ENCODE measurements around the gene DPYSL4. TPM values are rescaled to one million over a fixed set of nuclear protein-coding genes. Genes with fewer than 3 reads are reported as not detected.

DPYSL4 gene
- total RNA-seq (2022) (0.17 TPM in 1 of 2 replicates, not detected in the other), Bru-seq, nascent RNA (not detected), BruChase-seq, experiment 1, labeled RNA remaining after a 6-hour chase (percentile 5 among the genes with signal in this experiment), BruChase-seq, experiment 2, labeled RNA remaining after a 2-hour chase (percentile 5 among the genes with signal in this experiment)
- long read RNA-seq, result 0 reads

GRCh38 chr10:132186488-132187429 lies at the start of gene DPYSL4:
Gene DPYSL4, plus strand, starts transcription at chr10:132186948. Its CDS starts 116 bp downstream, at chr10:132187064.
- Mint-ChIP-seq H3K27me3 (ENCODE audit: unreplicated experiment) (peaks cover 60% of the 10 kb centered on the region), H3K4me1 (ENCODE audit: low read depth, unreplicated experiment) (no peaks in the 10 kb centered on the region), H3K9me3 (ENCODE audit: low read depth, unreplicated experiment) (no peaks in the 10 kb centered on the region), H3K27ac (ENCODE audit: unreplicated experiment) (no peak within 1 kb of the TSS), H3K4me3 (ENCODE audit: low read depth, unreplicated experiment) (no peak within 1 kb of the TSS), H3K36me3 (ENCODE audit: insufficient read depth, unreplicated experiment) (no peaks in the 10 kb centered on the region)
- TF ChIP-seq, protein P1, sequence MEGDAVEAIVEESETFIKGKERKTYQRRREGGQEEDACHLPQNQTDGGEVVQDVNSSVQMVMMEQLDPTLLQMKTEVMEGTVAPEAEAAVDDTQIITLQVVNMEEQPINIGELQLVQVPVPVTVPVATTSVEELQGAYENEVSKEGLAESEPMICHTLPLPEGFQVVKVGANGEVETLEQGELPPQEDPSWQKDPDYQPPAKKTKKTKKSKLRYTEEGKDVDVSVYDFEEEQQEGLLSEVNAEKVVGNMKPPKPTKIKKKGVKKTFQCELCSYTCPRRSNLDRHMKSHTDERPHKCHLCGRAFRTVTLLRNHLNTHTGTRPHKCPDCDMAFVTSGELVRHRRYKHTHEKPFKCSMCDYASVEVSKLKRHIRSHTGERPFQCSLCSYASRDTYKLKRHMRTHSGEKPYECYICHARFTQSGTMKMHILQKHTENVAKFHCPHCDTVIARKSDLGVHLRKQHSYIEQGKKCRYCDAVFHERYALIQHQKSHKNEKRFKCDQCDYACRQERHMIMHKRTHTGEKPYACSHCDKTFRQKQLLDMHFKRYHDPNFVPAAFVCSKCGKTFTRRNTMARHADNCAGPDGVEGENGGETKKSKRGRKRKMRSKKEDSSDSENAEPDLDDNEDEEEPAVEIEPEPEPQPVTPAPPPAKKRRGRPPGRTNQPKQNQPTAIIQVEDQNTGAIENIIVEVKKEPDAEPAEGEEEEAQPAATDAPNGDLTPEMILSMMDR (IDR thresholded peaks at IDR 0.05; ENCODE audit: unreplicated experiment), result no peak
- CTCF ChIA-PET, result no interaction called here
- intact Hi-C loops (cut with micrococcal nuclease; ENCODE audit: unreplicated experiment), result no loop called here
- no peak for DNase-seq
- BruUV-seq (replicated peaks), result no TSS peak

DNA sequence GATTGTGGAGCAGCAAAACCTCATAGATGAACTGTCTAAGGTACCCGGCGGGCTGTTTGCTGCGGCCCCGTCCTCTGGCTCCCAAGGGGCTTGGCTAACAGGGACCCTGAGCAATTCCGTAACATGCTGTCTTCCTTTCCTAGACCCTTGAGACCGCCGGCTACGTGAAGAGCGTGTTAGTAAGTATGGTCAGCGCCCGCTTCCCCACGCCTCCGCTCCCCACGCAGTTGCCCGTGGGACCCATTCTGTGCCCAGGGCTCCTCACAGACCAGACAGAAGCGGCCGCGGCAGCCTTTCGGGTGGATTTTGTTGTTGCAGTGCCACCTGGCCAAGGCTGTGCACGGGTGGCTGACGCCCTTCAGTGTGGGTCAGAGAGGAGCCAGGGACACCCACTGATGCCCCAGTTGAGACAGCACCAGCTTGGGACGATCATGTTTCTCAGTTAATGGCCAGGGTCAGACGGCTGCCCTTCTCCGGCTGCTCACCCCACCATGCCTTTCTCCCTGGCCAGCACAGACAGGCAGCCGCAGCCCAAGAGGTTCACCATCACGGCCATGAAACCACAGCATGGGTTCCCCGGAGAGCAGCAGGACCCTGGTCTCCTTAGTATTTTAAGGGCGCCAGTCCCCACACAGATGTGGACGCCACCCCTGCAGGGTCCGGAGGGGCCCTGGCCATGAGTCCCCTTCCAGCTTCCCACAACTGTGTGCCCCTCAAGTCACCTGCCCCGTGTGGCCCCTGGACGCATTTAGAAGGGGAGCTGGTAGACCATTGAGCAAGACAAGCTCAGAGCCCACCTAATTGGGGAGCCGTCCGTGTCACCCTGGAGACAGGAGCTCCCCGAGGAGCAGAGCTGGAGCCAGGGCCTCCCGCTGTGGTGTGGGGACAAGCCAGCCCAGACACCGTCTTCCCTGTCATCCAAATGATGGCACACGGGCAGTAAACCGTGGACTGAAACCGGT lies 49.4 kb upstream of the DPYSL4 start:
- CTCF ChIA-PET, result no interaction called here
- Mint-ChIP-seq H3K4me1 (ENCODE audit: low read depth, unreplicated experiment) (no peaks in the 10 kb centered on the region), H3K36me3 (ENCODE audit: insufficient read depth, unreplicated experiment) (peaks cover 3% of the 10 kb centered on the region), H3K27me3 (ENCODE audit: unreplicated experiment) (peaks cover 22% of the 10 kb centered on the region), H3K4me3 (ENCODE audit: low read depth, unreplicated experiment) (no peak overlapping the region), H3K9me3 (ENCODE audit: low read depth, unreplicated experiment) (no peaks in the 10 kb centered on the region), H3K27ac (ENCODE audit: unreplicated experiment) (no peak overlapping the region)
- intact Hi-C loops (cut with micrococcal nuclease; ENCODE audit: unreplicated experiment), result no loop called here
- no TSS peak for BruUV-seq (replicated peaks)
- TF ChIP-seq, protein P1 (IDR thresholded peaks at IDR 0.05; ENCODE audit: unreplicated experiment), result no peak
- no peak for DNase-seq

- Mint-ChIP-seq H3K4me3 (ENCODE audit: low read depth, unreplicated experiment) (no peak overlapping the region), H3K36me3 (ENCODE audit: insufficient read depth, unreplicated experiment) (peaks cover 3% of the 10 kb centered on the region), H3K27ac (ENCODE audit: unreplicated experiment) (no peak overlapping the region), H3K4me1 (ENCODE audit: low read depth, unreplicated experiment) (no peaks in the 10 kb centered on the region), H3K27me3 (ENCODE audit: unreplicated experiment) (peaks cover 15% of the 10 kb centered on the region), H3K9me3 (ENCODE audit: low read depth, unreplicated experiment) (no peaks in the 10 kb centered on the region)
- CTCF ChIA-PET, result no interaction called here
- DNase-seq, result no peak
- no TSS peak for BruUV-seq (replicated peaks)
- TF ChIP-seq, protein P1 (IDR thresholded peaks at IDR 0.05; ENCODE audit: unreplicated experiment), result no peak
- intact Hi-C loops (cut with micrococcal nuclease; ENCODE audit: unreplicated experiment), result no loop called here
These were observed 48.6 kb upstream of the DPYSL4 start for GRCh38 chr10:132138133-132138532.

DNA sequence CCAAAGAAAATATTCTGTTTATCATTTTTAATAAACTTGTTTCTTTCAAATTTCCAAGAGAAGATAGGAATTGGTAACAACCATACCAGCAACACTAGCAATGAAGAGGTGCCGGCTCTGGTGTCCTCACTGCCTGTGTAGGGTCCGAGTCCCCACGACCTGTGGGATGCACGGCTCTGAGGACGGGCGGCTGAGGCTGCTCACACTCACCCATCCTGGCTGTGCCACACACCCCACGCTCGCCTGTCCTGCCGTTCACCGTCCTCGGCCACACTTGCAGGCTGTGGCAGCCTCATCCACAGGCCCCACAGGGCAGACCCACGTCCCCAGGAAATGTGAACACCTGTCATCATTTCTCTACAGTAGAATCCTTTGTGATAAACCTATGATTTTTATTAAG lies 48.2 kb upstream of the DPYSL4 start:
- TF ChIP-seq, protein P1 (IDR thresholded peaks at IDR 0.05; ENCODE audit: unreplicated experiment), result no peak

More for the DNA sequence above, 48.2 kb upstream of the DPYSL4 start:
- H3K36me3 Mint-ChIP-seq (ENCODE audit: insufficient read depth, unreplicated experiment), result peaks cover 3% of the 10 kb centered on the region
- H3K9me3 Mint-ChIP-seq (ENCODE audit: low read depth, unreplicated experiment), result no peaks in the 10 kb centered on the region
- intact Hi-C loops (cut with micrococcal nuclease; ENCODE audit: unreplicated experiment), result no loop called here
- no peaks in the 10 kb centered on the region for H3K4me1 Mint-ChIP-seq (ENCODE audit: low read depth, unreplicated experiment)
- peaks cover 10% of the 10 kb centered on the region for H3K27me3 Mint-ChIP-seq (ENCODE audit: unreplicated experiment)
- no peak overlapping the region for H3K27ac Mint-ChIP-seq (ENCODE audit: unreplicated experiment)
- no TSS peak for BruUV-seq (replicated peaks)
- CTCF ChIA-PET, result no interaction called here
- no peak overlapping the region for H3K4me3 Mint-ChIP-seq (ENCODE audit: low read depth, unreplicated experiment)
- no peak for DNase-seq
